Psoas muscle (tissue), 8 donors: ENCODE results near the gene SOCS7. TPM values are rescaled to one million over a fixed set of nuclear protein-coding genes. Genes with fewer than 3 reads are reported as not detected.
A peak's percentile ranks its signal among the peaks of the same experiment; 100 is the strongest.

Source experiments
- ATAC-seq, 4 donors: fragments of 200-7000 bp; cut with Tn5 transposase; one replicate each; pipeline ENCODE4 v1.9.1; 2020; ENCODE audit warnings: moderate library complexity in 3 of 4, mild to moderate bottlenecking in 2 of 4
- DNase-seq, 2 donors: peaks; one replicate each; pipeline ENCODE4 v3.0.0-alpha.2; 2020
- H3K27ac ChIP-seq: fragments of 200-600 bp; one replicate; pipeline ENCODE4 v1.8.0; 2022
- H3K27me3 ChIP-seq, 3 donors: fragments of 200-600 bp in 1 of 3; one replicate each; pipeline versions ENCODE4 v1.6.1 to v1.8.0; 2013 to 2022; ENCODE audit warnings: low read length in 2 of 3, mild to moderate bottlenecking in 2 of 3, moderate library complexity in 1 of 3; ENCODE audit not compliant: insufficient read depth in 3 of 3
- H3K36me3 ChIP-seq, 2 donors: fragments of 200-600 bp in 1 of 2; one replicate each; pipeline versions ENCODE4 v1.6.1 to v1.8.0; 2013 to 2022; ENCODE audit warnings: low read depth in 1 of 2, mild to moderate bottlenecking in 1 of 2, moderate library complexity in 1 of 2; ENCODE audit not compliant: insufficient read depth in 1 of 2
- H3K4me1 ChIP-seq: fragments of 200-600 bp; one replicate; pipeline ENCODE4 v1.8.0; 2022
- H3K4me3 ChIP-seq: fragments of 200-600 bp; one replicate; pipeline ENCODE4 v1.8.0; 2022; ENCODE audit warnings: mild to moderate bottlenecking
- H3K9me3 ChIP-seq: fragments of 200-600 bp; one replicate; pipeline ENCODE4 v1.8.0; 2022
- WGBS, 3 donors: extraction: QIAGEN DNeasy Blood & Tissue Kit; methylation state at CpG; one replicate each; pipeline versions ENCODE4 v1.1.6 to v1.1.7; 2013; 5-methylcytosine and 5-hydroxymethylcytosine counted together
- intact Hi-C, 2 donors: fragments of 100-400 bp; cut with DNase I; formaldehyde crosslinking; loops; one replicate each; pipeline versions ENCODE4 v1.11.0 to v1.14.2; 2022
- polyA plus RNA-seq, 3 donors: library from polyadenylated mRNA; stranded (reverse); fragments of 200-250 nt; gene quantifications; one replicate each; pipeline ENCODE4 v1.2.3, GENCODE V29; 2013
- total RNA-seq, 4 donors: library from RNA; stranded (reverse); fragmentation: NEBNext Ultra II Directional in 2 of 4; extraction: Animal tissue kit (Norgen Biotek cat#: 25700) in 2 of 4; gene quantifications; one replicate each; pipeline versions ENCODE4 v1.2.1 to v1.2.4, GENCODE V29; 2021 to 2023
- TF ChIP-seq, protein P1 (sequence below): fragments of 200-600 bp; IDR thresholded peaks from one replicate; pipeline ENCODE4 v1.8.0; 2022; ENCODE audit warnings: antibody characterized with exemption
- donor health status: healthy with polysubstance abuse.
- donor health status: DM: no; HTN: no; CAD: no; lungs with moderate emphysema.
- donor health status: Bipolar disorder and iron deficiency.
- donor health status: healthy.
- donor health status: DM: yes; HTN: yes; CAD: no.
- donor health status: DM: no; HTN: no; CAD: no.
- donor health status: DM: no; HTN: no; CAD: no.
- donor health status: DM: yes; HTN: yes; CAD: no.

SOCS7 gene
- total and polyA plus RNA-seq, 7 donors: 6.6 to 28.9 (median 23.9) TPM

- H3K27me3 ChIP-seq: no peaks in the 10 kb centered on the region
- H3K9me3 ChIP-seq: no peaks in the 10 kb centered on the region
- H3K27ac ChIP-seq: peak overlapping the region; percentile 61
- TF ChIP-seq, protein P1, sequence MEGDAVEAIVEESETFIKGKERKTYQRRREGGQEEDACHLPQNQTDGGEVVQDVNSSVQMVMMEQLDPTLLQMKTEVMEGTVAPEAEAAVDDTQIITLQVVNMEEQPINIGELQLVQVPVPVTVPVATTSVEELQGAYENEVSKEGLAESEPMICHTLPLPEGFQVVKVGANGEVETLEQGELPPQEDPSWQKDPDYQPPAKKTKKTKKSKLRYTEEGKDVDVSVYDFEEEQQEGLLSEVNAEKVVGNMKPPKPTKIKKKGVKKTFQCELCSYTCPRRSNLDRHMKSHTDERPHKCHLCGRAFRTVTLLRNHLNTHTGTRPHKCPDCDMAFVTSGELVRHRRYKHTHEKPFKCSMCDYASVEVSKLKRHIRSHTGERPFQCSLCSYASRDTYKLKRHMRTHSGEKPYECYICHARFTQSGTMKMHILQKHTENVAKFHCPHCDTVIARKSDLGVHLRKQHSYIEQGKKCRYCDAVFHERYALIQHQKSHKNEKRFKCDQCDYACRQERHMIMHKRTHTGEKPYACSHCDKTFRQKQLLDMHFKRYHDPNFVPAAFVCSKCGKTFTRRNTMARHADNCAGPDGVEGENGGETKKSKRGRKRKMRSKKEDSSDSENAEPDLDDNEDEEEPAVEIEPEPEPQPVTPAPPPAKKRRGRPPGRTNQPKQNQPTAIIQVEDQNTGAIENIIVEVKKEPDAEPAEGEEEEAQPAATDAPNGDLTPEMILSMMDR: no peak
- H3K4me3 ChIP-seq: no peak overlapping the region
- no peak for ATAC-seq
- no peaks in the 10 kb centered on the region for H3K36me3 ChIP-seq
- H3K4me1 ChIP-seq: peaks cover 37% of the 10 kb centered on the region
- WGBS, 3 donors: 77 to 84% (median 83%) methylated on average over 6 of the region's 6 CpGs
- intact Hi-C loops: no loop called here
- no peak for DNase-seq
Observed at GRCh38 chr17:38450557-38451029, 98.9 kb downstream of the SOCS7 start.

DNA sequence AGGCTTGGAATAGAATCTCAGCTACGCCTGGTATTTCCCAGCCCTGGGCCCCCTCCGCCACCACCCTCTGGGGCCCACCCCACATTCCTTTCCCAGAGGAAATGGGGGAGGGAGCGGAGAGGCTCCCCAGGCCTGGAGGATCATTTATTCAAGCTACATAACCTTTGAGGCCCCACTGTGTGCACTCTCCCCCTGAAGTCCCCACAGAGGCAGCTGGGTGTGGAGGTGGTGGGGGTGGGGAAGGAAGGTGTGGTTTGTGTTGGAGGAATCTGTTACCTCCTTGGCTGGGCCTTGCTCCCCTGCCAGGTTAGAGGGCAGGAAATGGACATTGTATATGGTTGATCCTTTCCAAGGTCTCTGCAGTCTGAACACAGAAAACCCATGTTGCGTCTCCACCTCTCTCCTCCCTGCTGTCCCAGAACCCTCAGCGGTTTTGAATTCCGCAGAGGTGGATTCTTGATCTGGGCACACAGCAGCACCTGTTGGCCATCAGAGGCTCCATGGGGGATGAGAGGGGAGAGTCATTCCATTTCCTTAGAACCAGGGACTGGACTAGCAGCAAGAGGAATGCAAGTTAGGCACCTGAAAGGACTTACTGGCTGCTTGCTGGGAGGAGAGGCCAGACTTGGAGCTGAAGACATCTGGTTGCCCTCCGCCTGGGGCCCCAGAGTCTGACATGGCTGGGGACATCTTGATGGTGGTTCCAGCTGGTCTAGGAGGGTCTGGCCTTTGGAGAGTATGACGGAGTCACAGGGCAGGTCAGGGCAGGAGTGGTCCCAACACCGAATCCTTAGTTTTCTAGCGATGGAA, 99.6 kb downstream of the SOCS7 start:
- WGBS, 3 donors: 57 to 66% (median 65%) methylated on average over 10 of the region's 10 CpGs
- intact Hi-C loops: no loop called here
- TF ChIP-seq, protein P1: no peak
- Histone ChIP-seq H3K9me3 (no peaks in the 10 kb centered on the region), H3K36me3 (no peaks in the 10 kb centered on the region), H3K27ac (peak overlapping the region; percentile 61), H3K4me1 (peaks cover 44% of the 10 kb centered on the region), H3K4me3 (peak overlapping the region; percentile 38), H3K27me3 (no peaks in the 10 kb centered on the region)
- ATAC-seq (no peak), DNase-seq (no peak)

- peak overlapping the region; percentile 38 for H3K4me3 ChIP-seq
- H3K27ac ChIP-seq: peak overlapping the region; percentile 61
- intact Hi-C loops: no loop called here
- H3K4me1 ChIP-seq: peaks cover 49% of the 10 kb centered on the region
- DNase-seq (no peak), ATAC-seq (no peak)
- H3K36me3 ChIP-seq: no peaks in the 10 kb centered on the region
- no peaks in the 10 kb centered on the region for H3K9me3 ChIP-seq
- TF ChIP-seq, protein P1: no peak
- no peaks in the 10 kb centered on the region for H3K27me3 ChIP-seq
- WGBS, 3 donors: 46 to 56% (median 54%) methylated on average over 13 to 18 of the region's 18 CpGs
Observed at GRCh38 chr17:38451840-38452529, 100.3 kb downstream of the SOCS7 start.

DNA sequence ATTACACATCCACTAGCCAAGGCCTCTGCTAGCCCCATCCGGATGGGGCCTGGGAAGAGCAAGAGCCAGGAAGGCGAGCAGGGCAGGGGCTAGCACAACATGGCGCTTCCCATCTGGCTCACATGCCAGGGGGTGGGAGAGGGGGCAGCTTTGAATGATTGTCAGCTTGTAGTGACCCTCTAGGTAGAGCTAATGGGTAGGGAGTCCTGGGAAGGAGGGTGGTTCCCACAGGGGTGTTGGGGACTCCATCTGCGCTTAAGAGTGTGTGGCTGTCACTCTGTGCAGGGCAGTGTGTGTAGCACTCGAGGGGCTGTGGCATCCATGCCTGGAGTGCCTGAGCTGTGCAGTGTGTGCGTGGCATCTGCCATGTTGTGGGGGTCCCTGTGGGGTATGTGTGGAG, 101.1 kb downstream of the SOCS7 start:
- intact Hi-C loops: no loop called here
- H3K27ac ChIP-seq: no peak overlapping the region
- H3K4me1 ChIP-seq: peaks cover 49% of the 10 kb centered on the region
- DNase-seq (no peak), ATAC-seq (no peak)
- H3K4me3 ChIP-seq: no peak overlapping the region
- H3K9me3 ChIP-seq: no peaks in the 10 kb centered on the region
- TF ChIP-seq, protein P1: no peak
- H3K27me3 ChIP-seq: no peaks in the 10 kb centered on the region
- no peaks in the 10 kb centered on the region for H3K36me3 ChIP-seq
- 84 to 93% (median 92%) methylated on average over 6 of the region's 6 CpGs for WGBS, 3 donors
